ENCODE data around the gene XKR7.

XKR7 gene

DNA sequence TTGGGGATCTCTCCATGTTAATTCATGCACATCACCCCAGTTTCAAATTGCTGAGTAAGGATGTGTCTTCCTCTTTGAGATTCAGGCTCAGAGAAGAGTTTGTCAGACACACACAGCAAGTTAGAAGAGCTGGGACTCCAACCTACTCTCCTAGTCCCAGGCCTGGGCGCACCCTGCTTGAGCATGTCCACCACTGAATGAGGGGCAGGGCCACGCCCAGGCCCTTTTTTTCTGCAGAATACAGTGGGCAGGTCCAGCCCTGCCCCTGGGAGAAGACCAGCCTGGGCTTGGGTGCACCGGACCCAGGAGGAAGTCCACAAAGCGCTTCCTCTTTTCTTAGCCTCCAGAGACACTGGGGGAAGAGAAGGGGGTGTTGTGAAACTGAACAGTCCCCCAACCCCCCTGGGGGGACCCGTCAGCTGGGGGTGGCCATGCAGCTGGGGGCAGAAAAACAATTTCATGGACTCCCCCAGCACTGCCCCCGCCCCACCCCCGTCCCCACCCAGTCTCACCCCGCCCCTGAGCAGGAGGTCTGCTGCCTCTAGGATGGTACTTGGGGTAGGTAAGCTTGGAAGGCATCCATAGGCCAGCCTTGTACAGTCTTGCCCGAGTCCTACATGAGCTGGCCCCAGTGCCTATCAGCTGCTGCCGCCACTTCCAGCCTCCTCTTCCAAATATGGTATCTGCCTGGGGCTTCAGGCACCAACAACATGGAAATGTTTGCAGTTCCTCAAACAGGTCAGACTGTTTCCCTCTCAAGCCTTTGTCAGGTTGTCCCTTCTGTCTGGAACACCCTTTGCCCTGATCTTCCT is 72.4 kb downstream of the XKR7 start:
- DNase-seq (ENCODE audit: low read depth): no peak

GRCh38 chr20:32045999-32046398 is 78.0 kb downstream of the XKR7 start:
- DNase-seq (ENCODE audit: low read depth): no peak

GRCh38 chr20:32050324-32050841 is 82.4 kb downstream of the XKR7 start:
- DNase-seq (ENCODE audit: low read depth): no peak

- no peak for DNase-seq (ENCODE audit: low read depth)
Measured at GRCh38 chr20:32050851-32051556, 83.1 kb downstream of the XKR7 start.

GRCh38 chr20:32051720-32052089 is 83.8 kb downstream of the XKR7 start:
- no peak for DNase-seq (ENCODE audit: low read depth)

DNA sequence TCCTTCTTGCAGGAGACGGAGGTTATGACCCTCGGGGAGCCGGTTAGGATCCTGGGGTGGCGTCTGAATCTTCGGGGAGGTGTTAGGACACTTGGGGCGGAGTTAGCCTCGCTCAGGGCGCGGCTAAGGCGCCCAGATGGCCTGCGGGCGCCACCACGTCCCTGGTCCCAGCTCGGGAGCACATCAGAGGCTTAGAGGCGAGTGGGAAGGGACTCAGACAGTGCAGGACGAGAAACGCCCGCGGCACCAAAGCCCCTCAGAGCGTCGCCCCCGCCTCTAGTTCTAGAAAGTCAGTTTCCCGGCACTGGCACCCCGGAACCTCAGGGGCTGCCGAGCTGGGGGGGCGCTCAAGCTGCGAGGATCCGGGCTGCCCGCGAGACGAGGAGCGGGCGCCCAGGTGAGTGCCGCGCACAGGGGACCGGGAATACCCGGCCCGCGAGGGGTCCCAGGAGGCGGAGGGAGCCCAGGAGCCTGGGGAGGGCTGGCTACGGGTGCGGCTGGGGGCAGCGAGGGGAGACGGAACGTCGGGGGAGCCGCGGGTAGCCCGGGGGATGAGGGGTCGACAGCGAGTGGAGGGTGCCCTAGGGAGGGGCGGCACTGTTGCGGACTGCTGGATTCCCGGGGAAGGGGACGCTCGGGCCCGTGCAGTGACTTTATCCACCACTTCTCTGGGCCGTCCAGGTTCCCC is 84.3 kb downstream of the XKR7 start, which contains the start of gene HCK:
TSS of gene HCK (plus strand) at position 153 of the 688 bp plus-strand sequence.
- DNase-seq (ENCODE audit: low read depth): no peak

GRCh38 chr20:32052778-32053362 is 84.9 kb downstream of the XKR7 start:
- DNase-seq (ENCODE audit: low read depth): no peak
